Osteoblast (primary cell): Measurements from ENCODE around the gene IKZF3. TPM values are rescaled to one million over a fixed set of nuclear protein-coding genes. Genes with fewer than 3 reads are reported as not detected.
"Not testable (repeated sequence)": the region's sequence is repeated elsewhere in the genome, so short reads cannot be mapped to it uniquely, and the experiment has no call there.

Experiments used
- DNase-seq: peaks from one replicate; pipeline ENCODE4 v3.0.0; 2011; ENCODE audit warnings: low spot score, mixed read lengths; ENCODE audit not compliant: insufficient read length; ENCODE audit errors: missing footprints
- H2AFZ ChIP-seq: 2 replicates; pipeline ENCODE4 v1.6.0; 2011; ENCODE audit warnings: mild to moderate bottlenecking, low read length
- H3K27ac ChIP-seq: 2 replicates; pipeline ENCODE4 v1.5.1; 2011; ENCODE audit warnings: mild to moderate bottlenecking, low read depth, low read length, moderate library complexity
- H3K27me3 ChIP-seq: 2 replicates; pipeline ENCODE4 v1.6.0; 2012; ENCODE audit warnings: mild to moderate bottlenecking, control low read depth, inconsistent platforms, low read length, moderate library complexity; ENCODE audit not compliant: insufficient read depth
- H3K36me3 ChIP-seq: 2 replicates; pipeline ENCODE4 v1.5.1; 2011; ENCODE audit warnings: mild to moderate bottlenecking, low read length, control low read depth, moderate library complexity; ENCODE audit not compliant: insufficient read depth
- H3K4me1 ChIP-seq: 2 replicates; pipeline ENCODE4 v1.5.1; 2011; ENCODE audit warnings: mild to moderate bottlenecking, low read length, control low read depth, moderate library complexity; ENCODE audit not compliant: insufficient read depth
- H3K4me2 ChIP-seq: 2 replicates; pipeline ENCODE4 v1.6.0; 2011; ENCODE audit warnings: mild to moderate bottlenecking, low read length; ENCODE audit not compliant: insufficient read depth
- H3K4me3 ChIP-seq: fragments of 200-600 bp; sonication (generic); 3 replicates; pipeline ENCODE4 v1.5.1; 2012; ENCODE audit warnings: mild to moderate bottlenecking, low read length, inconsistent platforms; ENCODE audit not compliant: insufficient read depth
- H3K79me2 ChIP-seq: 2 replicates; pipeline ENCODE4 v1.6.0; 2012; ENCODE audit warnings: mild to moderate bottlenecking, low read length, control low read depth, inconsistent platforms; ENCODE audit not compliant: insufficient read depth
- H3K9me3 ChIP-seq: 2 replicates; pipeline ENCODE4 v1.5.1; 2011; ENCODE audit warnings: low read depth, low read length, control low read depth
- H4K20me1 ChIP-seq: 2 replicates; pipeline ENCODE4 v1.6.0; 2012; ENCODE audit warnings: mild to moderate bottlenecking, low read length, control low read depth; ENCODE audit not compliant: insufficient read depth
- CTCF ChIP-seq: IDR thresholded peaks from 2 replicates; pipeline ENCODE4 v1.5.1; 2011; ENCODE audit warnings: mild to moderate bottlenecking, low read depth, low read length, moderate library complexity; ENCODE audit errors: extremely low read depth
- total RNA-seq: library from RNA; depleted of rRNA; stranded (reverse); fragments of >200 nt; gene quantifications from 2 replicates; pipeline ENCODE4 v1.2.3, GENCODE V29; 2012

IKZF3 gene
- total RNA-seq, 1 donor: not detected

DNA sequence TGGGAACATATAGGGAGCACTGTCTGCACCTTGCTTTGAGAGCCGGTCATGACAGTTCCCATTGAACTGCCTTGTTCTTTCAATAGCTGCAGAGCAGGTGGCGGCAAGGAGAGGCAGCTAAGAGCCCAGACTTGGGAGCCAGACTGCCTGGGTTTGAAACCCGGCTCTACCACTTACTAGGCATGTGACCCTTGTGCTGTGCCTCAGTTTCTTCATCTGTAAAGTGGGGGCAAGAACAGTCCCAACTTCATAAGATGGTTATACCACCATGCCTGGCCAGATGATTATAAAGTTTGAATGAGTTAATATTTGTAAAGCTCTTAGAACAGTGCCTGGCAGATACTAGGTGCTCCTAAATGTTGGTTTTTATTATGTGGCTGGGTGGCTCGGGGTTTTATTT, 149.9 kb downstream of the IKZF3 start:
- H3K36me3 ChIP-seq: peaks cover 56% of the 10 kb centered on the region
- no peak overlapping the region for H2AFZ ChIP-seq
- DNase-seq: no peak

DNA sequence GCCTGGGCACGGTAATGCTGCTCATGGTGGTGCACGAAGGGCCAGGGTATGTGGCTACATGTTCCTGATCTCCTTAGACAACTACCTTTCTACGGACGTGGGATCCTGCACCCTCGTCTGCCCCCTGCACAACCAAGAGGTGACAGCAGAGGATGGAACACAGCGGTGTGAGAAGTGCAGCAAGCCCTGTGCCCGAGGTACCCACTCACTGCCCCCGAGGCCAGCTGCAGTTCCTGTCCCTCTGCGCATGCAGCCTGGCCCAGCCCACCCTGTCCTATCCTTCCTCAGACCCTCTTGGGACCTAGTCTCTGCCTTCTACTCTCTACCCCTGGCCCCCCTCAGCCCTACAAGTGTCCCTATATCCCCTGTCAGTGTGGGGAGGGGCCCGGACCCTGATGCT, 152.3 kb downstream of the IKZF3 start:
- peak; percentile 36 for DNase-seq
- H3K9me3 ChIP-seq: no peaks in the 10 kb centered on the region
- H3K27me3 ChIP-seq: no peaks in the 10 kb centered on the region
- no peaks in the 10 kb centered on the region for H3K4me1 ChIP-seq
- no peak overlapping the region for H3K27ac ChIP-seq
- H2AFZ ChIP-seq: no peak overlapping the region
- no peaks in the 10 kb centered on the region for H3K79me2 ChIP-seq
- peaks cover 4% of the 10 kb centered on the region for H4K20me1 ChIP-seq
- peaks cover 55% of the 10 kb centered on the region for H3K36me3 ChIP-seq
- TF ChIP-seq CTCF: no peak
- H3K4me3 ChIP-seq: no peak overlapping the region
- no peak overlapping the region for H3K4me2 ChIP-seq

More for the DNA sequence above, 149.9 kb downstream of the IKZF3 start:
- no peak for TF ChIP-seq CTCF
- no peaks in the 10 kb centered on the region for H3K79me2 ChIP-seq
- no peaks in the 10 kb centered on the region for H3K9me3 ChIP-seq
- no peaks in the 10 kb centered on the region for H3K4me1 ChIP-seq
- no peak overlapping the region for H3K4me3 ChIP-seq
- H4K20me1 ChIP-seq: no peaks in the 10 kb centered on the region
- no peaks in the 10 kb centered on the region for H3K27me3 ChIP-seq
- no peak overlapping the region for H3K4me2 ChIP-seq
- no peak overlapping the region for H3K27ac ChIP-seq

GRCh38 chr17:39711071-39711470, 153.0 kb downstream of the IKZF3 start:
- H3K27me3 ChIP-seq, H3K4me2 ChIP-seq, DNase-seq, H3K27ac ChIP-seq, H2AFZ ChIP-seq, H3K4me1 ChIP-seq, H3K9me3 ChIP-seq, H3K4me3 ChIP-seq, H3K79me2 ChIP-seq: not testable (repeated sequence)
- Histone ChIP-seq H4K20me1 (peaks cover 11% of the 10 kb centered on the region), H3K36me3 (peaks cover 51% of the 10 kb centered on the region)

DNA sequence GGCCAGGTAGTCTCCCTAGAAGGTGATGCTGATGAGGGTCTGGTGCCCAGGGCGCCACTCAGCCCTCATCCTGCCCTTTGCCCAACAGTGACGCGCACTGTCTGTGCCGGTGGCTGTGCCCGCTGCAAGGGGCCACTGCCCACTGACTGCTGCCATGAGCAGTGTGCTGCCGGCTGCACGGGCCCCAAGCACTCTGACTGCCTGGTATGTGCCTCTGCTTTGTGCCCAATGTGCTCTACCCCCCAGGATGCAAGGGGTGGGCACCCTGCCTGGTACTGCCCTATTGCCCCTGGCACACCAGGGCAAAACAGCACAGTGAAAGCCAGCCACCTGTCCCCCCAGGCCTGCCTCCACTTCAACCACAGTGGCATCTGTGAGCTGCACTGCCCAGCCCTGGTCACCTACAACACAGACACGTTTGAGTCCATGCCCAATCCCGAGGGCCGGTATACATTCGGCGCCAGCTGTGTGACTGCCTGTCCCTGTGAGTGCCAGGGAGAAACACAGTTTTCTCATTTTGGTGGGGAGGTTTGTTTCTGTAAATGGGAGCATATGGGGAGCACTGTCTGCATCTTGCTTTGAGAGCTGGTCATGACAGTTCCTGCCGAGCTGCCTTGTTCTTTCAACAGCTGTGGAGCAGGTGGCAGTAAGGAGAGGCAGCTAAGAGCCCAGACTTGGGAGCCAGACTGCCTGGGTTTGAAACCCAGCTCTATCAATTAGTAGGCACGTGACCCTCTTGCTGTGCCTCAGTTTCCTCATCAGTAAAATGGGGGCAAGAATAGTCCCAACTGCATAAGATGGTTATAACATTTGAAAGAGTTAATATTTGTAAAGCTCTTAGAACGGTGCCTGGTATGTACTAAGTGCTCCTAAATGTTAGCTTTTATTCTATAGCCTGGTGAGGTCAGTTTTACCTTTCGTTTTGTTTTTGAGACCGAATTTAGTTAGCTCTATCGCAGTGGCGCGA, 153.8 kb downstream of the IKZF3 start:
- Histone ChIP-seq H3K27ac (no peak overlapping the region), H3K79me2 (peaks cover 14% of the 10 kb centered on the region), H3K27me3 (no peaks in the 10 kb centered on the region), H3K36me3 (peaks cover 45% of the 10 kb centered on the region), H3K4me2 (no peak overlapping the region), H3K9me3 (no peaks in the 10 kb centered on the region), H2AFZ (no peak overlapping the region), H3K4me3 (no peak overlapping the region), H4K20me1 (peaks cover 18% of the 10 kb centered on the region), H3K4me1 (no peaks in the 10 kb centered on the region)
- TF ChIP-seq CTCF: no peak
- peak; percentile 64 for DNase-seq
